ENCODE measurements around the gene B2M.
"Not testable (repeated sequence)": the region's sequence is repeated elsewhere in the genome, so short reads cannot be mapped to it uniquely, and the experiment has no call there.

Gene B2M

GRCh38 chr15:44700676-44701075 is 10.6 kb upstream of the B2M start:
- DNase-seq, result not testable (repeated sequence)

DNA sequence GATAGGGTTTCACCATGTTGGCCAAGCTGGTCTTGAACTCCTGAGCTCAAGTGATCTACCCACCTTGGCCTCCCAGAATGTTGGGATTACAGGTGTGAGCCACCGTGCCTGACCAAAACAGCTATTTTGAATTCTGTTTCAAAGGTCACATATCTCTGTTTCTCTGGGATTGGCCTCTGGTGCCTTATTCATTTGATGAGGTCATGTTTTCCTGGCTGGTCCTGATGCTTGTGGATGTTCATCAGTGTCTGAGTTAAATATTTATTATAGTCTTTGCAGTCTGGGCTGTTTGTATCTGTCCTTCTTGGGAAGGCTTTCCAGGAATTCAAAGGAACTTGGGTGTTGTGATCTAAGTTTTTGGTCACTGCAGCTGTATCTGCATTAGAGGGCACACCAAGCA is 5.3 kb upstream of the B2M start:
- no peak for DNase-seq

- no peak for DNase-seq
These were observed 4.9 kb upstream of the B2M start for GRCh38 chr15:44706401-44706800.

DNA sequence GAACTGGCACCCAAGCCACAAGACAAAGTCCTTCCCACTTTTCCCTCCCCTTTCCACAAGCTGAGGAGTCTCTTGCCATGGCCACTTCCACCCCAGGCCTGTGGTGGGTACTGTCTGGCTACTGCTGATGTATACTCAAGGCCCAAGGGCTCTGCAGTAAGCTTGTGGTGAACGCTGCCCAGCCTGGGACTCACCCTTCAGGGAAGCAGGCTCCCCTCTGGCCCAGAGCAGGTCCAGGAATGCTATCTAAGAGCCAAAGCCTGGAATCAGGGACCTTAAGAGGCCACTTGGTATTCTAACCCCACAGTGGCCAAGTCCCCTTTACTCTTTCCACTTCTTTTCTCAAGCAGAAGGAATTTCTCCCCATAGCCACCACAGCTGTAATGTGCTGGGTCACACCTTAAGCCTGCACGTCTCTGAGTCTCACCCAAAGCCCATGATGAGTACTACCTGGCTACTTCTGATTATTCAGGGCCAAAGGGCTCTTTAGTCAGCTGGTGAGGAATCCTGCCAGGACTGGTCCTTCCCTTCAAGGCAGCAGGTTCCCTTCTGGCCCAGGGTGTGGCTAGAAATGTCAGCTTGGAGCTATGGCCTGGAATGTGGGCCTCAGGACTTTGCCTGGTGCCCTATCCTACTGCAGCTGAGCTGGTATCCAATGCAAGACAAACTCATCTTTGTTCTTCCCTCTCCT is 4.2 kb upstream of the B2M start:
- DNase-seq, result no peak

DNA sequence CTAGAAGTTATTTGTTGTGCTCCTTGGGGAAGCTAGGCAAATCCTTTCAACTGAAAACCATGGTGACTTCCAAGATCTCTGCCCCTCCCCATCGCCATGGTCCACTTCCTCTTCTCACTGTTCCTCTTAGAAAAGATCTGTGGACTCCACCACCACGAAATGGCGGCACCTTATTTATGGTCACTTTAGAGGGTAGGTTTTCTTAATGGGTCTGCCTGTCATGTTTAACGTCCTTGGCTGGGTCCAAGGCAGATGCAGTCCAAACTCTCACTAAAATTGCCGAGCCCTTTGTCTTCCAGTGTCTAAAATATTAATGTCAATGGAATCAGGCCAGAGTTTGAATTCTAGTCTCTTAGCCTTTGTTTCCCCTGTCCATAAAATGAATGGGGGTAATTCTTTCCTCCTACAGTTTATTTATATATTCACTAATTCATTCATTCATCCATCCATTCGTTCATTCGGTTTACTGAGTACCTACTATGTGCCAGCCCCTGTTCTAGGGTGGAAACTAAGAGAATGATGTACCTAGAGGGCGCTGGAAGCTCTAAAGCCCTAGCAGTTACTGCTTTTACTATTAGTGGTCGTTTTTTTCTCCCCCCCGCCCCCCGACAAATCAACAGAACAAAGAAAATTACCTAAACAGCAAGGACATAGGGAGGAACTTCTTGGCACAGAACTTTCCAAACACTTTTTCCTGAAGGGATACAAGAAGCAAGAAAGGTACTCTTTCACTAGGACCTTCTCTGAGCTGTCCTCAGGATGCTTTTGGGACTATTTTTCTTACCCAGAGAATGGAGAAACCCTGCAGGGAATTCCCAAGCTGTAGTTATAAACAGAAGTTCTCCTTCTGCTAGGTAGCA is 851 bp upstream of the B2M start:
- DNase-seq, result no peak

DNA sequence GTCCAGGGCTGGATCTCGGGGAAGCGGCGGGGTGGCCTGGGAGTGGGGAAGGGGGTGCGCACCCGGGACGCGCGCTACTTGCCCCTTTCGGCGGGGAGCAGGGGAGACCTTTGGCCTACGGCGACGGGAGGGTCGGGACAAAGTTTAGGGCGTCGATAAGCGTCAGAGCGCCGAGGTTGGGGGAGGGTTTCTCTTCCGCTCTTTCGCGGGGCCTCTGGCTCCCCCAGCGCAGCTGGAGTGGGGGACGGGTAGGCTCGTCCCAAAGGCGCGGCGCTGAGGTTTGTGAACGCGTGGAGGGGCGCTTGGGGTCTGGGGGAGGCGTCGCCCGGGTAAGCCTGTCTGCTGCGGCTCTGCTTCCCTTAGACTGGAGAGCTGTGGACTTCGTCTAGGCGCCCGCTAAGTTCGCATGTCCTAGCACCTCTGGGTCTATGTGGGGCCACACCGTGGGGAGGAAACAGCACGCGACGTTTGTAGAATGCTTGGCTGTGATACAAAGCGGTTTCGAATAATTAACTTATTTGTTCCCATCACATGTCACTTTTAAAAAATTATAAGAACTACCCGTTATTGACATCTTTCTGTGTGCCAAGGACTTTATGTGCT is 527 bp downstream of the B2M start:
- DNase-seq, result peak; percentile 74

DNA sequence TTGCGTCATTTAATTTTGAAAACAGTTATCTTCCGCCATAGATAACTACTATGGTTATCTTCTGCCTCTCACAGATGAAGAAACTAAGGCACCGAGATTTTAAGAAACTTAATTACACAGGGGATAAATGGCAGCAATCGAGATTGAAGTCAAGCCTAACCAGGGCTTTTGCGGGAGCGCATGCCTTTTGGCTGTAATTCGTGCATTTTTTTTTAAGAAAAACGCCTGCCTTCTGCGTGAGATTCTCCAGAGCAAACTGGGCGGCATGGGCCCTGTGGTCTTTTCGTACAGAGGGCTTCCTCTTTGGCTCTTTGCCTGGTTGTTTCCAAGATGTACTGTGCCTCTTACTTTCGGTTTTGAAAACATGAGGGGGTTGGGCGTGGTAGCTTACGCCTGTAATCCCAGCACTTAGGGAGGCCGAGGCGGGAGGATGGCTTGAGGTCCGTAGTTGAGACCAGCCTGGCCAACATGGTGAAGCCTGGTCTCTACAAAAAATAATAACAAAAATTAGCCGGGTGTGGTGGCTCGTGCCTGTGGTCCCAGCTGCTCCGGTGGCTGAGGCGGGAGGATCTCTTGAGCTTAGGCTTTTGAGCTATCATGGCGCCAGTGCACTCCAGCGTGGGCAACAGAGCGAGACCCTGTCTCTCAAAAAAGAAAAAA is 1.2 kb downstream of the B2M start:
- DNase-seq, result peak; percentile 67

DNA sequence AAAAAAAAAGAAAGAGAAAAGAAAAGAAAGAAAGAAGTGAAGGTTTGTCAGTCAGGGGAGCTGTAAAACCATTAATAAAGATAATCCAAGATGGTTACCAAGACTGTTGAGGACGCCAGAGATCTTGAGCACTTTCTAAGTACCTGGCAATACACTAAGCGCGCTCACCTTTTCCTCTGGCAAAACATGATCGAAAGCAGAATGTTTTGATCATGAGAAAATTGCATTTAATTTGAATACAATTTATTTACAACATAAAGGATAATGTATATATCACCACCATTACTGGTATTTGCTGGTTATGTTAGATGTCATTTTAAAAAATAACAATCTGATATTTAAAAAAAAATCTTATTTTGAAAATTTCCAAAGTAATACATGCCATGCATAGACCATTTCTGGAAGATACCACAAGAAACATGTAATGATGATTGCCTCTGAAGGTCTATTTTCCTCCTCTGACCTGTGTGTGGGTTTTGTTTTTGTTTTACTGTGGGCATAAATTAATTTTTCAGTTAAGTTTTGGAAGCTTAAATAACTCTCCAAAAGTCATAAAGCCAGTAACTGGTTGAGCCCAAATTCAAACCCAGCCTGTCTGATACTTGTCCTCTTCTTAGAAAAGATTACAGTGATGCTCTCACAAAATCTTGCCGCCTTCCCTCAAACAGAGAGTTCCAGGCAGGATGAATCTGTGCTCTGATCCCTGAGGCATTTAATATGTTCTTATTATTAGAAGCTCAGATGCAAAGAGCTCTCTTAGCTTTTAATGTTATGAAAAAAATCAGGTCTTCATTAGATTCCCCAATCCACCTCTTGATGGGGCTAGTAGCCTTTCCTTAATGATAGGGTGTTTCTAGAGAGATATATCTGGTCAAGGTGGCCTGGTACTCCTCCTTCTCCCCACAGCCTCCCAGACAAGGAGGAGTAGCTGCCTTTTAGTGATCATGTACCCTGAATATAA is 2.0 kb downstream of the B2M start:
- no peak for DNase-seq

DNA sequence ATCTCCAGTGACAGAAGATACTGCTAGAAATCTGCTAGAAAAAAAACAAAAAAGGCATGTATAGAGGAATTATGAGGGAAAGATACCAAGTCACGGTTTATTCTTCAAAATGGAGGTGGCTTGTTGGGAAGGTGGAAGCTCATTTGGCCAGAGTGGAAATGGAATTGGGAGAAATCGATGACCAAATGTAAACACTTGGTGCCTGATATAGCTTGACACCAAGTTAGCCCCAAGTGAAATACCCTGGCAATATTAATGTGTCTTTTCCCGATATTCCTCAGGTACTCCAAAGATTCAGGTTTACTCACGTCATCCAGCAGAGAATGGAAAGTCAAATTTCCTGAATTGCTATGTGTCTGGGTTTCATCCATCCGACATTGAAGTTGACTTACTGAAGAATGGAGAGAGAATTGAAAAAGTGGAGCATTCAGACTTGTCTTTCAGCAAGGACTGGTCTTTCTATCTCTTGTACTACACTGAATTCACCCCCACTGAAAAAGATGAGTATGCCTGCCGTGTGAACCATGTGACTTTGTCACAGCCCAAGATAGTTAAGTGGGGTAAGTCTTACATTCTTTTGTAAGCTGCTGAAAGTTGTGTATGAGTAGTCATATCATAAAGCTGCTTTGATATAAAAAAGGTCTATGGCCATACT is 4.0 kb downstream of the B2M start:
- no peak for DNase-seq

DNA sequence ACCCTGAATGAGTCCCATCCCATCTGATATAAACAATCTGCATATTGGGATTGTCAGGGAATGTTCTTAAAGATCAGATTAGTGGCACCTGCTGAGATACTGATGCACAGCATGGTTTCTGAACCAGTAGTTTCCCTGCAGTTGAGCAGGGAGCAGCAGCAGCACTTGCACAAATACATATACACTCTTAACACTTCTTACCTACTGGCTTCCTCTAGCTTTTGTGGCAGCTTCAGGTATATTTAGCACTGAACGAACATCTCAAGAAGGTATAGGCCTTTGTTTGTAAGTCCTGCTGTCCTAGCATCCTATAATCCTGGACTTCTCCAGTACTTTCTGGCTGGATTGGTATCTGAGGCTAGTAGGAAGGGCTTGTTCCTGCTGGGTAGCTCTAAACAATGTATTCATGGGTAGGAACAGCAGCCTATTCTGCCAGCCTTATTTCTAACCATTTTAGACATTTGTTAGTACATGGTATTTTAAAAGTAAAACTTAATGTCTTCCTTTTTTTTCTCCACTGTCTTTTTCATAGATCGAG is 4.5 kb downstream of the B2M start:
- no peak for DNase-seq

DNA sequence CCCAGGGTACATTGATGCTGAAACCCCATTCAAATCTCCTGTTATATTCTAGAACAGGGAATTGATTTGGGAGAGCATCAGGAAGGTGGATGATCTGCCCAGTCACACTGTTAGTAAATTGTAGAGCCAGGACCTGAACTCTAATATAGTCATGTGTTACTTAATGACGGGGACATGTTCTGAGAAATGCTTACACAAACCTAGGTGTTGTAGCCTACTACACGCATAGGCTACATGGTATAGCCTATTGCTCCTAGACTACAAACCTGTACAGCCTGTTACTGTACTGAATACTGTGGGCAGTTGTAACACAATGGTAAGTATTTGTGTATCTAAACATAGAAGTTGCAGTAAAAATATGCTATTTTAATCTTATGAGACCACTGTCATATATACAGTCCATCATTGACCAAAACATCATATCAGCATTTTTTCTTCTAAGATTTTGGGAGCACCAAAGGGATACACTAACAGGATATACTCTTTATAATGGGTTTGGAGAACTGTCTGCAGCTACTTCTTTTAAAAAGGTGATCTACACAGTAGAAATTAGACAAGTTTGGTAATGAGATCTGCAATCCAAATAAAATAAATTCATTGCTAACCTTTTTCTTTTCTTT is 5.8 kb downstream of the B2M start:
- no peak for DNase-seq

DNA sequence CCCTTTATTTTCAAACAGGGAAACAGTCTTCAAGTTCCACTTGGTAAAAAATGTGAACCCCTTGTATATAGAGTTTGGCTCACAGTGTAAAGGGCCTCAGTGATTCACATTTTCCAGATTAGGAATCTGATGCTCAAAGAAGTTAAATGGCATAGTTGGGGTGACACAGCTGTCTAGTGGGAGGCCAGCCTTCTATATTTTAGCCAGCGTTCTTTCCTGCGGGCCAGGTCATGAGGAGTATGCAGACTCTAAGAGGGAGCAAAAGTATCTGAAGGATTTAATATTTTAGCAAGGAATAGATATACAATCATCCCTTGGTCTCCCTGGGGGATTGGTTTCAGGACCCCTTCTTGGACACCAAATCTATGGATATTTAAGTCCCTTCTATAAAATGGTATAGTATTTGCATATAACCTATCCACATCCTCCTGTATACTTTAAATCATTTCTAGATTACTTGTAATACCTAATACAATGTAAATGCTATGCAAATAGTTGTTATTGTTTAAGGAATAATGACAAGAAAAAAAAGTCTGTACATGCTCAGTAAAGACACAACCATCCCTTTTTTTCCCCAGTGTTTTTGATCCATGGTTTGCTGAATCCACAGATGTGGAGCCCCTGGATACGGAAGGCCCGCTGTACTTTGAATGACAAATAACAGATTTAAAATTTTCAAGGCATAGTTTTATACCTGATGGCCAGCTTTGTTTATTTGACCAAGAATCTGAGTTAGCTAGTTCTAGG is 7.0 kb downstream of the B2M start:
- no peak for DNase-seq

DNA sequence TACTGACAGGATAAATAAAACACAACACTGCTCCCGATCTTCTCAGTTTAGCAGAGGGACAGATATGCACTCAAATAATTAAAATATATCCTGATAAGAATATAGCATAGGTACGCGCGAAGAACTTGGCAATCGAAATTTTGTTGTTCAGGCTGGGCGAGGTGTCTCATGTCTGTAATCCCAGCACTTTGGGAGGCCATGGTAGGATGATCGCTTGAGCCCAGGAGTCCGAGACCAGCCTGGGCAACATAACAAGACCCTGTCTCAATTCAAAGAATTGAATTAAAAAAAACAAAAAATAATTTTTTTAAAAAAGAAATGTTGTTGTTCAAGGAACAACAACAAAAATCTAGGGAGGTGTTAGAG is 7.6 kb downstream of the B2M start:
- DNase-seq, result no peak

GRCh38 chr15:44719293-44719999 is 8.1 kb downstream of the B2M start:
- DNase-seq, result no peak

- DNase-seq, result not testable (repeated sequence)
These were observed 8.7 kb downstream of the B2M start for GRCh38 chr15:44720000-44720435.

DNA sequence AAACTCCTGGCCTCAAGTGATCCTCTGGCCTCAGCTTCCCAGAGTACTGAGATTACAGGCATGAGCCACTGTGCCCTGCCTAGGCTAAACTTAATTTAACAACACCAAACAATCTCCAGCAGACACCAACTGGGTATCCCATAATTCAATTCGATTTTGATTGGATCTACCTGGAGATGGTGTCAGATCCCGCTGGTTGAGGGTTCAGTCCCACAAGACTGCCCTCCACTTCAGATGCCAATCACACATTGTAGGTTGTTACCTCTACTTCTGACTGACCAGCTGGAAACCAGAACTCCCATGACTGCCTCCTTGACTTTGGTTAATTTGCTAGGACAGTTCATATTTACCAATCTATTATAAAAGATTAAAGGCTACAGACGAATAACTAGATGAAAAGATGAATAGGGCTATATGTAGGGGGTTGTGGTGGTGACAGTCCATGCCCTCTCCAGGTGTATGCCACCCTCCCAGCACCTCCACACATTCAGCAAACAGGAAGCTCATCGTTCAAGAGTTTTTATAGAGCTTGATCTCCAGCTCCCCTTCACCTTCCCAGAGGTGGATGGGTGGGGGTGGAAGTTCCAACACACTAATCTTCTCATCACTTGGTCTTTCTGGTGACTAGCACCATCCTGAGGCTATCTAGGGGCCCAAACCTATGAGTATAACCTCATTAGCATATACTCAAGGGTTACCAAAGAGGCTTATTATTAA is 9.3 kb downstream of the B2M start:
- DNase-seq, result no peak

- no peak for DNase-seq
These were observed 10.7 kb downstream of the B2M start for GRCh38 chr15:44722011-44722410.

DNA sequence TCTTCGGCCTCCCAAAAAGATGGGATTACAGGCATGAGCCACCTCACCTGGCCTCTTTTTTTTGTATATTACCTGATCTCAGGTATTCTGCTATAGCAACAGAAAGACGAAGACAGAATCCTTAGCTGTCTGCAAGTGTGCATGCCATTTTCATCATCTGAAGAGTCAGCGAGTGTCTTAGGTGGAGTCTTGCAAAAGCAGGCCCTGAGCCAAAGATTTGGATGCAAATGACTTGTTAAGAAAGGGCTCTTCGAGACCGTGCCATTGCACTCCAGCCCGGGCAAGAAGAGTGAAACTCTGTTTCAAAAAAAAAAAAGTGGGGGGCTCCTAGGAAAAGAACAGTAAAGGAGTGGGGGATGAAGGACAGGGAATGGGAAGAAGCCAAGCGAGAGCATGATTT is 14.8 kb downstream of the B2M start:
- no peak for DNase-seq

Measured in left hindlimb (tissue), 1 donor.